ENCODE data around the gene ANKRD66.

Gene ANKRD66

GRCh38 chr6:46741910-46742309 is 4.8 kb upstream of the ANKRD66 start:
- TF ChIP-seq GATA2 (IDR thresholded peaks at IDR 0.05; ENCODE audit: low read depth, low read length) (no peak), GATA3 (IDR thresholded peaks at IDR 0.05; ENCODE audit: low read depth, low read length) (no peak)

GRCh38 chr6:46743425-46744158 is 3.1 kb upstream of the ANKRD66 start:
- no peak for TF ChIP-seq GATA2 (IDR thresholded peaks at IDR 0.05; ENCODE audit: low read depth, low read length)
- no peak for TF ChIP-seq GATA3 (IDR thresholded peaks at IDR 0.05; ENCODE audit: low read depth, low read length)

GRCh38 chr6:46745973-46746372 is 760 bp upstream of the ANKRD66 start:
- no peak for TF ChIP-seq GATA3 (IDR thresholded peaks at IDR 0.05; ENCODE audit: low read depth, low read length)

GRCh38 chr6:46748940-46749503 is 2.3 kb downstream of the ANKRD66 start:
- TF ChIP-seq GATA3 (IDR thresholded peaks at IDR 0.05; ENCODE audit: low read depth, low read length): no peak
- no peak for TF ChIP-seq GATA2 (IDR thresholded peaks at IDR 0.05; ENCODE audit: low read depth, low read length)

GRCh38 chr6:46749731-46750130 is 3.0 kb downstream of the ANKRD66 start:
- TF ChIP-seq GATA2 (IDR thresholded peaks at IDR 0.05; ENCODE audit: low read depth, low read length): no peak
- TF ChIP-seq GATA3 (IDR thresholded peaks at IDR 0.05; ENCODE audit: low read depth, low read length): no peak

- no peak for TF ChIP-seq GATA3 (IDR thresholded peaks at IDR 0.05; ENCODE audit: low read depth, low read length)
Measured at GRCh38 chr6:46751658-46752057, 4.9 kb downstream of the ANKRD66 start.

GRCh38 chr6:46755865-46756264 is 9.1 kb downstream of the ANKRD66 start:
- TF ChIP-seq GATA2 (IDR thresholded peaks at IDR 0.05; ENCODE audit: low read depth, low read length) (no peak), GATA3 (IDR thresholded peaks at IDR 0.05; ENCODE audit: low read depth, low read length) (no peak)

GRCh38 chr6:46756469-46757213 is 9.9 kb downstream of the ANKRD66 start:
- TF ChIP-seq GATA2 (IDR thresholded peaks at IDR 0.05; ENCODE audit: low read depth, low read length) (no peak), GATA3 (IDR thresholded peaks at IDR 0.05; ENCODE audit: low read depth, low read length) (no peak)

GRCh38 chr6:46757214-46757596 is 10.5 kb downstream of the ANKRD66 start:
- TF ChIP-seq GATA2 (IDR thresholded peaks at IDR 0.05; ENCODE audit: low read depth, low read length): no peak
- TF ChIP-seq GATA3 (IDR thresholded peaks at IDR 0.05; ENCODE audit: low read depth, low read length): no peak

- TF ChIP-seq GATA2 (IDR thresholded peaks at IDR 0.05; ENCODE audit: low read depth, low read length) (no peak), GATA3 (IDR thresholded peaks at IDR 0.05; ENCODE audit: low read depth, low read length) (no peak)
Measured at GRCh38 chr6:46758960-46759753, 12.4 kb downstream of the ANKRD66 start.

GRCh38 chr6:46760925-46761324 is 14.2 kb downstream of the ANKRD66 start:
- TF ChIP-seq GATA3 (IDR thresholded peaks at IDR 0.05; ENCODE audit: low read depth, low read length) (no peak), GATA2 (IDR thresholded peaks at IDR 0.05; ENCODE audit: low read depth, low read length) (no peak)

- TF ChIP-seq GATA2 (IDR thresholded peaks at IDR 0.05; ENCODE audit: low read depth, low read length): no peak
- no peak for TF ChIP-seq GATA3 (IDR thresholded peaks at IDR 0.05; ENCODE audit: low read depth, low read length)
Measured at GRCh38 chr6:46763466-46763865, 16.7 kb downstream of the ANKRD66 start.

- TF ChIP-seq GATA3 (IDR thresholded peaks at IDR 0.05; ENCODE audit: low read depth, low read length): no peak
- no peak for TF ChIP-seq GATA2 (IDR thresholded peaks at IDR 0.05; ENCODE audit: low read depth, low read length)
Measured at GRCh38 chr6:46764961-46765360, 18.2 kb downstream of the ANKRD66 start.

GRCh38 chr6:46772016-46772415 is 25.3 kb downstream of the ANKRD66 start:
- TF ChIP-seq GATA3 (IDR thresholded peaks at IDR 0.05; ENCODE audit: low read depth, low read length) (no peak), GATA2 (IDR thresholded peaks at IDR 0.05; ENCODE audit: low read depth, low read length) (no peak)
